ENCODE data around the gene CC2D2B.

CC2D2B gene

GRCh38 chr10:96053985-96054384 lies 146.2 kb downstream of the CC2D2B start:
- H3K36me3 ChIP-seq: peaks cover 50% of the 10 kb centered on the region
- H3K27ac ChIP-seq: no peak overlapping the region
- no peak for DNase-seq
- H3K4me3 ChIP-seq (ENCODE audit: low read depth, low read length): no peak overlapping the region
- no peaks in the 10 kb centered on the region for H3K27me3 ChIP-seq (ENCODE audit: insufficient read depth, low read depth, severe bottlenecking)
- H3K9me3 ChIP-seq (ENCODE audit: severe bottlenecking): no peaks in the 10 kb centered on the region
- TF ChIP-seq CTCF (IDR thresholded peaks at IDR 0.05; ENCODE audit: low read depth, low read length): no peak

GRCh38 chr10:96056787-96057186 lies 149.0 kb downstream of the CC2D2B start:
- Histone ChIP-seq H3K27me3 (ENCODE audit: insufficient read depth, low read depth, severe bottlenecking) (no peaks in the 10 kb centered on the region), H3K36me3 (peaks cover 43% of the 10 kb centered on the region), H3K4me3 (ENCODE audit: low read depth, low read length) (no peak overlapping the region), H3K9me3 (ENCODE audit: severe bottlenecking) (no peaks in the 10 kb centered on the region), H3K27ac (no peak overlapping the region)
- no peak for DNase-seq
- TF ChIP-seq CTCF (IDR thresholded peaks at IDR 0.05; ENCODE audit: low read depth, low read length): no peak

GRCh38 chr10:96061232-96061631 lies 153.5 kb downstream of the CC2D2B start:
- peaks cover 33% of the 10 kb centered on the region for H3K36me3 ChIP-seq
- H3K27ac ChIP-seq: no peak overlapping the region
- H3K4me3 ChIP-seq (ENCODE audit: low read depth, low read length): no peak overlapping the region
- TF ChIP-seq CTCF (IDR thresholded peaks at IDR 0.05; ENCODE audit: low read depth, low read length): no peak
- H3K9me3 ChIP-seq (ENCODE audit: severe bottlenecking): no peaks in the 10 kb centered on the region
- no peaks in the 10 kb centered on the region for H3K27me3 ChIP-seq (ENCODE audit: insufficient read depth, low read depth, severe bottlenecking)
- DNase-seq: no peak

GRCh38 chr10:96072674-96073073 lies 164.9 kb downstream of the CC2D2B start:
- TF ChIP-seq CTCF (IDR thresholded peaks at IDR 0.05; ENCODE audit: low read depth, low read length): no peak
- H3K27ac ChIP-seq: no peak overlapping the region
- H3K9me3 ChIP-seq (ENCODE audit: severe bottlenecking): no peaks in the 10 kb centered on the region
- no peaks in the 10 kb centered on the region for H3K27me3 ChIP-seq (ENCODE audit: insufficient read depth, low read depth, severe bottlenecking)
- DNase-seq: no peak
- no peak overlapping the region for H3K4me3 ChIP-seq (ENCODE audit: low read depth, low read length)
- H3K36me3 ChIP-seq: no peaks in the 10 kb centered on the region

GRCh38 chr10:96073722-96074121 lies 165.9 kb downstream of the CC2D2B start:
- no peak for DNase-seq
- no peak for TF ChIP-seq CTCF (IDR thresholded peaks at IDR 0.05; ENCODE audit: low read depth, low read length)
- no peaks in the 10 kb centered on the region for H3K36me3 ChIP-seq
- H3K27me3 ChIP-seq (ENCODE audit: insufficient read depth, low read depth, severe bottlenecking): no peaks in the 10 kb centered on the region
- no peak overlapping the region for H3K27ac ChIP-seq
- H3K4me3 ChIP-seq (ENCODE audit: low read depth, low read length): no peak overlapping the region
- H3K9me3 ChIP-seq (ENCODE audit: severe bottlenecking): no peaks in the 10 kb centered on the region

GRCh38 chr10:96074776-96075175 lies 167.0 kb downstream of the CC2D2B start:
- no peak overlapping the region for H3K27ac ChIP-seq
- no peak for DNase-seq
- no peak for TF ChIP-seq CTCF (IDR thresholded peaks at IDR 0.05; ENCODE audit: low read depth, low read length)
- no peak overlapping the region for H3K4me3 ChIP-seq (ENCODE audit: low read depth, low read length)
- no peaks in the 10 kb centered on the region for H3K9me3 ChIP-seq (ENCODE audit: severe bottlenecking)
- no peaks in the 10 kb centered on the region for H3K36me3 ChIP-seq
- H3K27me3 ChIP-seq (ENCODE audit: insufficient read depth, low read depth, severe bottlenecking): no peaks in the 10 kb centered on the region

Data from WERI-Rb-1 (cell line).